NCI-H1417 treated with DMSO at 0.1 percent for 48 hours (cell line): ENCODE measurements around the gene FBXO10.
"Not testable (repeated sequence)": the region's sequence is repeated elsewhere in the genome, so short reads cannot be mapped to it uniquely, and the experiment has no call there.

Source experiments
- DNase-seq: peaks from one replicate; lab custom pipeline; 2025; lab: John Stamatoyannopoulos, UW

Gene FBXO10

GRCh38 chr9:37477443-37477842, 98.7 kb downstream of the FBXO10 start:
- not testable (repeated sequence) for DNase-seq

GRCh38 chr9:37476930-37477329, 99.2 kb downstream of the FBXO10 start:
- no peak for DNase-seq

GRCh38 chr9:37474438-37474837, 101.7 kb downstream of the FBXO10 start:
- DNase-seq = no peak

GRCh38 chr9:37473982-37474381, 102.2 kb downstream of the FBXO10 start:
- DNase-seq = not testable (repeated sequence)

GRCh38 chr9:37471942-37472684, 104.1 kb downstream of the FBXO10 start:
- DNase-seq = no peak

- DNase-seq = no peak
Observed at GRCh38 chr9:37468620-37469019, 107.6 kb downstream of the FBXO10 start.

- DNase-seq = not testable (repeated sequence)
Observed at GRCh38 chr9:37467530-37467929, 108.7 kb downstream of the FBXO10 start.

- DNase-seq = no peak
Observed at GRCh38 chr9:37466037-37466709, 110.0 kb downstream of the FBXO10 start.

GRCh38 chr9:37465249-37466036, 110.7 kb downstream of the FBXO10 start, which contains the start of gene ZBTB5:
ZBTB5 (minus strand) TSS chr9:37465450; CDS start chr9:37442551, 22,899 bp downstream.
- DNase-seq = peak; percentile 94

- no peak for DNase-seq
Observed at GRCh38 chr9:37464426-37465248, 111.5 kb downstream of the FBXO10 start.

- no peak for DNase-seq
Observed at GRCh38 chr9:37464006-37464405, 112.2 kb downstream of the FBXO10 start.
